Large intestine (tissue), 3 donors: ENCODE data around the gene L2HGDH. TPM values are rescaled to one million over a fixed set of nuclear protein-coding genes. Genes with fewer than 3 reads are reported as not detected.

Source experiments
- DNase-seq, 2 donors: peaks; one replicate each; pipeline versions ENCODE4 v3.0.0 to v3.0.0-alpha.2; 2013
- H3K27ac ChIP-seq: one replicate; pipeline ENCODE4 v1.5.1; 2013; ENCODE audit warnings: low read length
- H3K27me3 ChIP-seq: 2 replicates; pipeline ENCODE4 v1.6.1; 2013; ENCODE audit warnings: low read length; ENCODE audit not compliant: control insufficient read depth, insufficient read depth
- H3K36me3 ChIP-seq: 2 replicates; pipeline ENCODE4 v1.6.1; 2013; ENCODE audit warnings: low read length; ENCODE audit not compliant: control insufficient read depth, insufficient read depth
- H3K4me1 ChIP-seq: one replicate; pipeline ENCODE4 v1.6.1; 2013; ENCODE audit warnings: low read length; ENCODE audit not compliant: control insufficient read depth, insufficient read depth
- H3K4me3 ChIP-seq: one replicate; pipeline ENCODE4 v1.5.1; 2013; ENCODE audit warnings: low read length
- H3K9me3 ChIP-seq: one replicate; pipeline ENCODE4 v1.6.1; 2013; ENCODE audit warnings: mild to moderate bottlenecking, low read depth, low read length, moderate library complexity; ENCODE audit not compliant: control insufficient read depth
- WGBS: methylation state at CpG from one replicate; pipeline ENCODE4 v1.1.5; 2013; ENCODE audit warnings: low lambda C conversion rate; ENCODE audit not compliant: insufficient coverage; 5-methylcytosine and 5-hydroxymethylcytosine counted together
- polyA plus RNA-seq: library from polyadenylated mRNA; unstranded; fragments of 120-200 nt; gene quantifications from one replicate; pipeline ENCODE4 v1.2.1, GENCODE V29; 2013

The L2HGDH gene
- polyA plus RNA-seq, 1 donor: 8.6 TPM

GRCh38 chr14:50257732-50258131 lies 54.3 kb downstream of the L2HGDH start:
- no peak for DNase-seq
- no CpG with 5 or more reads among the region's 2 CpGs for WGBS

DNA sequence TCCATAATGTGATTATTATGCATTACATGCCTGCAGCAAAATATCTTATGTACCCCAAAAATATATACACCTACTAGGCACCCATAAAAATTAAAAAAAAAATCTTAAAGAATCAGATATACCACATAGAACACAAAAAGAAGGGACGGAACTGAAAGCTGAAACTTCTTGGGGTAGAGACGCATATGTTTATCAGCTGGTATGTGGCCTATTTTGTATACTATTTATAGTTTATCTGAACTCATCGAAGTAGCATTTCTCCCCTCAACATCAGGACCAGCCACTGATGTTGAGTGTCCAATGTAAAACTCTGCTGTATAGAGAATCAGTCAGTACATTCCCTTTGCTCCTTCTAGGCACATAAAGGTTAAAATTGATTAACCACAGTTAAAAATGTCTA lies 57.8 kb downstream of the L2HGDH start:
- no CpG with 5 or more reads among the region's 3 CpGs for WGBS
- Histone ChIP-seq H3K27ac (no peak overlapping the region), H3K4me3 (no peak overlapping the region), H3K27me3 (no peaks in the 10 kb centered on the region), H3K9me3 (no peaks in the 10 kb centered on the region), H3K36me3 (peaks cover 2% of the 10 kb centered on the region), H3K4me1 (no peaks in the 10 kb centered on the region)
- no peak for DNase-seq

More at GRCh38 chr14:50257732-50258131, 54.3 kb downstream of the L2HGDH start:
- H3K36me3 ChIP-seq: peaks cover 2% of the 10 kb centered on the region
- H3K4me1 ChIP-seq: no peaks in the 10 kb centered on the region
- no peak overlapping the region for H3K27ac ChIP-seq
- no peaks in the 10 kb centered on the region for H3K27me3 ChIP-seq
- no peaks in the 10 kb centered on the region for H3K9me3 ChIP-seq
- H3K4me3 ChIP-seq: no peak overlapping the region

- H3K4me1 ChIP-seq: no peaks in the 10 kb centered on the region
- no peak overlapping the region for H3K27ac ChIP-seq
- peak; percentile 45 to 62 for DNase-seq
- H3K27me3 ChIP-seq: no peaks in the 10 kb centered on the region
- no CpG with 5 or more reads among the region's 7 CpGs for WGBS
- H3K36me3 ChIP-seq: peaks cover 4% of the 10 kb centered on the region
- no peak overlapping the region for H3K4me3 ChIP-seq
- H3K9me3 ChIP-seq: no peaks in the 10 kb centered on the region
These were observed 62.8 kb downstream of the L2HGDH start for GRCh38 chr14:50249136-50249775.

- H3K4me3 ChIP-seq: no peak overlapping the region
- H3K36me3 ChIP-seq: peaks cover 3% of the 10 kb centered on the region
- no peaks in the 10 kb centered on the region for H3K27me3 ChIP-seq
- no peaks in the 10 kb centered on the region for H3K4me1 ChIP-seq
- no peaks in the 10 kb centered on the region for H3K9me3 ChIP-seq
- no peak for DNase-seq
- 79% methylated on average over 2 of the region's 3 CpGs for WGBS
- H3K27ac ChIP-seq: no peak overlapping the region
These were observed 64.8 kb downstream of the L2HGDH start for GRCh38 chr14:50247245-50247644.

GRCh38 chr14:50242566-50243310 lies 69.3 kb downstream of the L2HGDH start:
- no peak overlapping the region for H3K27ac ChIP-seq
- 100% methylated on average over 2 of the region's 5 CpGs for WGBS
- H3K4me3 ChIP-seq: no peak overlapping the region
- no peaks in the 10 kb centered on the region for H3K4me1 ChIP-seq
- H3K36me3 ChIP-seq: peaks cover 3% of the 10 kb centered on the region
- DNase-seq: no peak
- H3K9me3 ChIP-seq: no peaks in the 10 kb centered on the region
- H3K27me3 ChIP-seq: no peaks in the 10 kb centered on the region

- no peaks in the 10 kb centered on the region for H3K9me3 ChIP-seq
- H3K27me3 ChIP-seq: no peaks in the 10 kb centered on the region
- WGBS: 100% methylated on average over 1 of the region's 1 CpG
- H3K36me3 ChIP-seq: peaks cover 3% of the 10 kb centered on the region
- H3K4me3 ChIP-seq: no peak overlapping the region
- H3K27ac ChIP-seq: no peak overlapping the region
- no peak for DNase-seq
- no peaks in the 10 kb centered on the region for H3K4me1 ChIP-seq
These were observed 69.9 kb downstream of the L2HGDH start for GRCh38 chr14:50242096-50242495.

- no peaks in the 10 kb centered on the region for H3K27me3 ChIP-seq
- H3K36me3 ChIP-seq: no peaks in the 10 kb centered on the region
- WGBS: 76% methylated on average over 2 of the region's 3 CpGs
- H3K9me3 ChIP-seq: no peaks in the 10 kb centered on the region
- no peak overlapping the region for H3K4me3 ChIP-seq
- no peaks in the 10 kb centered on the region for H3K4me1 ChIP-seq
- no peak overlapping the region for H3K27ac ChIP-seq
- DNase-seq: no peak
These were observed 74.6 kb downstream of the L2HGDH start for GRCh38 chr14:50237427-50237826.

DNA sequence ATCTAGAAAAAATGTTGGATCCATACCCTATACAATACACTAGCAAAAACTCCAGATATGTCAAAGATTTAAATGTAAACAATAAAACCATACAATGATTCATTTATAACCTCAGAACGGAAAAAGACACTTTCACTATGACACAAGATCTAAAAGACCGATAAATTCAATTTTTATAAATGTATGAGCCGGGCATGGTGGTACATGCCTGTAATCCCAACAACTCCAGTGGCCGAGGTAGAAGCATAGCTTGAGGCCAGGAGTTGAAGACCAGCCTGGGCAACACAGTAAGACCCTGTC lies 78.1 kb downstream of the L2HGDH start:
- DNase-seq: no peak
- H3K4me1 ChIP-seq: peaks cover 5% of the 10 kb centered on the region
- no CpG with 5 or more reads among the region's 4 CpGs for WGBS

GRCh38 chr14:50233166-50233950 lies 78.7 kb downstream of the L2HGDH start:
- Histone ChIP-seq H3K27ac (no peak overlapping the region), H3K36me3 (no peaks in the 10 kb centered on the region), H3K27me3 (no peaks in the 10 kb centered on the region), H3K4me3 (no peak overlapping the region), H3K4me1 (peaks cover 5% of the 10 kb centered on the region), H3K9me3 (no peaks in the 10 kb centered on the region)
- no peak for DNase-seq
- WGBS: no CpG with 5 or more reads among the region's 14 CpGs

More for the DNA sequence above, 78.1 kb downstream of the L2HGDH start:
- Histone ChIP-seq H3K9me3 (no peaks in the 10 kb centered on the region), H3K36me3 (no peaks in the 10 kb centered on the region), H3K4me3 (no peak overlapping the region), H3K27me3 (no peaks in the 10 kb centered on the region), H3K27ac (no peak overlapping the region)

DNA sequence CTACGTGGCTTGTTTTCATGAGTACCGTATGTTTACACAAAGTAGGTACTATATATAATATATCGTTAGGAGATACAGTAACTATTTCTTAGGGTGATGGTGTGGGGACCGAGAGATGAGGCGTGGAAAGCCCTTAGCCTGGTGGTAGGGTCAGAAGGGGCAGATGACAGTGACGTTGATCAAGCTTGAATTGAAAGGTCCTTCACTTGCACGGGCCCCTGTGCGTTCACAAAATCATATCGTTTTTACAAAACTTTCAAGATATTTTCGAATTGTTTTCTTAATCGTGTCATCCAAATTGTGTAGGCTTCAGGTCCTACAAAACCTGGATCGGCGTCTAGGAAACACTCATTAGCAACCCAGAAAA lies 79.8 kb downstream of the L2HGDH start:
- no peaks in the 10 kb centered on the region for H3K9me3 ChIP-seq
- peak overlapping the region; percentile 90 for H3K27ac ChIP-seq
- no peaks in the 10 kb centered on the region for H3K36me3 ChIP-seq
- H3K4me1 ChIP-seq: peaks cover 5% of the 10 kb centered on the region
- H3K4me3 ChIP-seq: peak overlapping the region; percentile 72
- WGBS: no CpG with 5 or more reads among the region's 13 CpGs
- DNase-seq: no peak
- H3K27me3 ChIP-seq: no peaks in the 10 kb centered on the region
